HepG2 (cell line): Measurements from ENCODE around the gene CAMSAP1. TPM values are rescaled to one million over a fixed set of nuclear protein-coding genes. Genes with fewer than 3 reads are reported as not detected.

Experiments used
- ATAC-seq: fragments of 200-7000 bp; cut with Tn5 transposase; 3 replicates; pipeline ENCODE4 v1.9.1; 2020; ENCODE audit warnings: mild to moderate bottlenecking, moderate library complexity
- BruUV-seq: library from RNA; stranded (reverse); fragments of 400-500 nt; replicated peaks from 2 replicates; lab custom pipeline; 2021; lab: Mats Ljungman, UMichigan
- CTCF ChIA-PET: fragments of 300-600 bp; formaldehyde crosslinking; extraction: SDS; loops from one replicate; lab custom pipeline; 2021; ENCODE audit warnings: low total read pairs, inconsistent platforms, low intra/inter-chr PET ratio; lab: Yijun Ruan, JAX
- POLR2A ChIA-PET: fragments of 350-600 bp; sonication (Branson Sonifier 250); formaldehyde crosslinking; loops from one replicate; lab custom pipeline; 2020; ENCODE audit warnings: antibody characterized with exemption, inconsistent platforms; lab: Yijun Ruan, JAX
- DNase-seq: peaks from one replicate; pipeline ENCODE4 v3.0.0-alpha.2; 2015; ENCODE audit warnings: low spot score
- FAIRE-seq: peaks from 3 replicates; lab custom pipeline; 2011; peaks lifted over from hg19 to GRCh38; lab: Jason Lieb, UNC
- H2AFZ ChIP-seq: one replicate; pipeline ENCODE4 v1.6.1; 2011; ENCODE audit warnings: low read length, inconsistent platforms
- H3K27ac ChIP-seq: fragments of 300-600 bp; 3 replicates; pipeline ENCODE4 v1.8.0; 2011; ENCODE audit warnings: mixed run types, mild to moderate bottlenecking, mixed read lengths, low read length, inconsistent platforms; ENCODE audit not compliant: insufficient read depth; ENCODE audit errors: extremely low read length
- H3K27me3 ChIP-seq, 2 experiments: fragments of 200-600 bp in 1 of 2; 2 replicates in 1 of 2; 3 replicates in 1 of 2; pipeline versions ENCODE4 v1.6.0 to v1.8.0; 2011; ENCODE audit warnings: low read length in 2 of 2, mild to moderate bottlenecking in 2 of 2, moderate library complexity in 2 of 2, inconsistent platforms in 1 of 2; ENCODE audit not compliant: insufficient read depth in 2 of 2, control insufficient read depth in 1 of 2
- H3K36me3 ChIP-seq, 2 experiments: fragments of 200-600 bp in 1 of 2; replicated peaks in 1 of 2; 2 replicates in 1 of 2; 3 replicates in 1 of 2; pipeline versions ENCODE4 v1.5.1 to v1.8.0; 2011; ENCODE audit warnings: low read length in 2 of 2, inconsistent platforms in 1 of 2; ENCODE audit not compliant: insufficient read depth in 2 of 2, control insufficient read depth in 1 of 2
- H3K4me1 ChIP-seq: 2 replicates; pipeline ENCODE4 v1.5.1; 2012; ENCODE audit warnings: low read length, inconsistent platforms; ENCODE audit not compliant: insufficient read depth
- H3K4me2 ChIP-seq: 2 replicates; pipeline ENCODE4 v1.6.0; 2011; ENCODE audit warnings: low read depth, low read length, inconsistent platforms
- H3K4me3 ChIP-seq, 3 experiments: fragments of 200-600 bp in 1 of 3; sonication (generic), shearing (Covaris generic) in 1 of 3; replicated peaks in 1 of 3; 2 replicates each; pipeline ENCODE4 v1.5.1; 2011 to 2016; ENCODE audit warnings: low read length in 3 of 3, inconsistent platforms in 2 of 3, low read depth in 2 of 3, mild to moderate bottlenecking in 2 of 3, control low read depth in 1 of 3, mixed read lengths in 1 of 3; ENCODE audit not compliant: insufficient read depth in 1 of 3
- H3K79me2 ChIP-seq: one replicate; pipeline ENCODE4 v1.6.1; 2011; ENCODE audit warnings: low read length, inconsistent platforms; ENCODE audit not compliant: insufficient read depth
- H3K9ac ChIP-seq: 2 replicates; pipeline ENCODE4 v1.6.0; 2011; ENCODE audit warnings: mild to moderate bottlenecking, low read depth, low read length, inconsistent platforms; ENCODE audit not compliant: insufficient read depth
- H3K9me3 ChIP-seq: 2 replicates; pipeline ENCODE4 v1.5.1; 2012; ENCODE audit warnings: mild to moderate bottlenecking, low read length
- H4K20me1 ChIP-seq: 2 replicates; pipeline ENCODE4 v1.6.0; 2011; ENCODE audit warnings: inconsistent platforms, mild to moderate bottlenecking, low read length, moderate library complexity; ENCODE audit not compliant: insufficient read depth
- BRD4 ChIP-seq: sonication (generic); formaldehyde crosslinking; IDR thresholded peaks from 2 replicates; pipeline ENCODE4 v1.4.0; 2020; ENCODE audit warnings: missing genetic modification reagents
- CBFB ChIP-seq: sonication (generic); formaldehyde crosslinking; IDR thresholded peaks from 2 replicates; pipeline ENCODE4 v1.4.0; 2020; ENCODE audit warnings: missing genetic modification reagents
- CCDC6 ChIP-seq: sonication (generic); formaldehyde crosslinking; IDR thresholded peaks from 2 replicates; pipeline ENCODE4 v1.8.1; 2022; ENCODE audit warnings: mild to moderate bottlenecking, missing genetic modification reagents, moderate library complexity
- FLYWCH1 ChIP-seq: sonication (generic); formaldehyde crosslinking; IDR thresholded peaks from 2 replicates; pipeline ENCODE4 v1.8.1; 2023; ENCODE audit warnings: mild to moderate bottlenecking, missing genetic modification reagents
- GABPA ChIP-seq, 2 experiments: IDR thresholded peaks; 2 replicates each; pipeline ENCODE4 v1.6.1; 2011 to 2016; ENCODE audit warnings: low read depth in 2 of 2, low read length in 1 of 2, missing biosample characterization in 1 of 2, missing genetic modification characterization in 1 of 2
- GPN1 ChIP-seq: sonication (generic); formaldehyde crosslinking; IDR thresholded peaks from 2 replicates; pipeline ENCODE4 v1.5.1; 2020; ENCODE audit warnings: missing genetic modification reagents, borderline replicate concordance
- HIVEP1 ChIP-seq: sonication (generic); formaldehyde crosslinking; IDR thresholded peaks from 2 replicates; pipeline ENCODE4 v1.4.0; 2020; ENCODE audit warnings: mild to moderate bottlenecking, missing genetic modification reagents
- KLF11 ChIP-seq: IDR thresholded peaks from 2 replicates; pipeline ENCODE4 v1.6.1; 2016; ENCODE audit warnings: missing compliant biosample characterization
- KMT2A ChIP-seq: sonication (generic); formaldehyde crosslinking; IDR thresholded peaks from 2 replicates; pipeline ENCODE4 v1.4.0; 2020; ENCODE audit warnings: missing genetic modification reagents
- MYC ChIP-seq: sonication (generic); formaldehyde crosslinking; IDR thresholded peaks from 2 replicates; pipeline ENCODE4 v1.9.0; 2021; ENCODE audit warnings: missing genetic modification reagents, borderline replicate concordance
- NCOR1 ChIP-seq: fragments of 200-600 bp; sonication (generic); IDR thresholded peaks from 2 replicates; pipeline ENCODE4 v1.7.0; 2017; ENCODE audit warnings: antibody characterized with exemption, low read length, borderline replicate concordance
- NFRKB ChIP-seq: fragments of 450-650 bp; IDR thresholded peaks from 2 replicates; pipeline ENCODE4 v1.6.1; 2017
- NFYB ChIP-seq: sonication (generic); formaldehyde crosslinking; IDR thresholded peaks from 2 replicates; pipeline ENCODE4 v1.4.0; 2020; ENCODE audit warnings: missing genetic modification reagents
- NR2C2 ChIP-seq: sonication (generic); formaldehyde crosslinking; IDR thresholded peaks from 2 replicates; pipeline ENCODE4 v1.4.0; 2020; ENCODE audit warnings: missing genetic modification reagents, mild to moderate bottlenecking, moderate library complexity, borderline replicate concordance
- SNRNP70 ChIP-seq: fragments of 200-400 bp; formaldehyde crosslinking; IDR thresholded peaks from 2 replicates; pipeline ENCODE4 v1.6.1; 2017; ENCODE audit warnings: mild to moderate bottlenecking, low read depth, low read length, moderate library complexity
- TOE1 ChIP-seq: sonication (generic); formaldehyde crosslinking; IDR thresholded peaks from 2 replicates; pipeline ENCODE4 v1.4.0; 2020; ENCODE audit warnings: mild to moderate bottlenecking, missing genetic modification reagents
- ZNF510 ChIP-seq: sonication (generic); formaldehyde crosslinking; IDR thresholded peaks from 2 replicates; pipeline ENCODE4 v1.4.0; 2020; ENCODE audit warnings: low read depth, mild to moderate bottlenecking, missing genetic modification reagents
- ZNF629 ChIP-seq: sonication (generic); formaldehyde crosslinking; conservative IDR thresholded peaks from 2 replicates; pipeline ENCODE4 v1.5.0; 2020; ENCODE audit warnings: missing genetic modification reagents
- ZNF878 ChIP-seq: sonication (generic); formaldehyde crosslinking; IDR thresholded peaks from 2 replicates; pipeline ENCODE4 v1.8.1; 2023; ENCODE audit warnings: mild to moderate bottlenecking, missing genetic modification reagents, moderate library complexity
- WGBS: methylation state at CpG from one replicate; pipeline ENCODE4 v1.1.6; 2017; ENCODE audit warnings: low lambda C conversion rate; 5-methylcytosine and 5-hydroxymethylcytosine counted together
- in situ Hi-C: cut with HindIII; loops from 2 replicates; pipeline ENCODE4 v1.10.0; 2017; ENCODE audit warnings: low pct_unique_long_range_greater_than_20kb; ENCODE audit not compliant: extremely low pct_ligation_motif_present
- intact Hi-C: fragments of 100-400 bp; cut with micrococcal nuclease; formaldehyde crosslinking; loops from one replicate; pipeline ENCODE4 v1.10.0; 2022; ENCODE audit not compliant: unreplicated experiment
- polyA plus RNA-seq, 8 experiments: library from polyadenylated mRNA; depleted of rRNA in 3 of 8; stranded (reverse) in 7 of 8; unstranded in 1 of 8; fragments of >200 nt; fragmentation: Illumina TruSeq in 4 of 8; extraction: Trizol in 4 of 8; gene quantifications; 2 replicates each; pipeline versions ENCODE4 v1.2.1 to v1.2.3, GENCODE V29; 2011 to 2016; ENCODE audit warnings: low read depth in 4 of 8, missing spikeins in 1 of 8, mixed read lengths in 1 of 8; ENCODE audit not compliant: insufficient read depth in 1 of 8
- total RNA-seq, 5 experiments: library from RNA; depleted of rRNA; stranded (reverse); fragments of >200 nt; fragmentation: Illumina TruSeq; extraction: Trizol; gene quantifications; 2 replicates each; pipeline ENCODE4 v1.2.3, GENCODE V29; 2016; ENCODE audit warnings: low read depth in 1 of 5
- TF ChIP-seq, protein P1 (sequence below): sonication (generic); formaldehyde crosslinking; IDR thresholded peaks from 2 replicates; pipeline ENCODE4 v1.4.0; 2020; ENCODE audit warnings: missing genetic modification reagents, mild to moderate bottlenecking, borderline replicate concordance
- TF ChIP-seq, protein P2 (sequence below): sonication (generic); formaldehyde crosslinking; IDR thresholded peaks from 2 replicates; pipeline ENCODE4 v1.4.0; 2020; ENCODE audit warnings: missing genetic modification reagents, low read depth, mild to moderate bottlenecking, borderline replicate concordance
- TF ChIP-seq, protein P3 (sequence below): IDR thresholded peaks from 2 replicates; pipeline ENCODE4 v1.6.1; 2016; ENCODE audit warnings: missing compliant biosample characterization, missing genetic modification reagents, borderline replicate concordance

Gene CAMSAP1
- total and polyA plus RNA-seq, 2 of the 13 experiments (the other 11 are each of a cell fraction or from before 2014, with no cell fraction given), result 3.8 to 12.4 TPM

DNA sequence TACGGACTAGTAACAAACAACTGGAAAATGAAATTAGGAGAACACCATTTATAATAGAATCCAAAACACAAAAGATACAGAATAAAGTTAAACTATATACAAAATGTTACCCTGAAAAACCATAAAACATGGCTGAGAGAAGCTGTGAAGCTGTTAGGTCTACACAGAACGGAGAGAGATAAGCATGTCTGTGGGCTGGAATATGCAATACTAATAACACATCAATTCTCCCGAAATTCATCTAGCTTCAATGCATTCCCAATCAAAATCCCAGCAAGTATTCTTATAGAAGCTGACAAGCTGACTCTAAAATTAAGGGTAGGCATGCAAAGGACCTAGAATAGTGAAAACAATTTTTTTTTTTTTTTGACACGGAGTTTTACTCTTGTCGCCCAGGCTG lies 32.5 kb downstream of the CAMSAP1 start (continued):
- TF ChIP-seq, protein P1, sequence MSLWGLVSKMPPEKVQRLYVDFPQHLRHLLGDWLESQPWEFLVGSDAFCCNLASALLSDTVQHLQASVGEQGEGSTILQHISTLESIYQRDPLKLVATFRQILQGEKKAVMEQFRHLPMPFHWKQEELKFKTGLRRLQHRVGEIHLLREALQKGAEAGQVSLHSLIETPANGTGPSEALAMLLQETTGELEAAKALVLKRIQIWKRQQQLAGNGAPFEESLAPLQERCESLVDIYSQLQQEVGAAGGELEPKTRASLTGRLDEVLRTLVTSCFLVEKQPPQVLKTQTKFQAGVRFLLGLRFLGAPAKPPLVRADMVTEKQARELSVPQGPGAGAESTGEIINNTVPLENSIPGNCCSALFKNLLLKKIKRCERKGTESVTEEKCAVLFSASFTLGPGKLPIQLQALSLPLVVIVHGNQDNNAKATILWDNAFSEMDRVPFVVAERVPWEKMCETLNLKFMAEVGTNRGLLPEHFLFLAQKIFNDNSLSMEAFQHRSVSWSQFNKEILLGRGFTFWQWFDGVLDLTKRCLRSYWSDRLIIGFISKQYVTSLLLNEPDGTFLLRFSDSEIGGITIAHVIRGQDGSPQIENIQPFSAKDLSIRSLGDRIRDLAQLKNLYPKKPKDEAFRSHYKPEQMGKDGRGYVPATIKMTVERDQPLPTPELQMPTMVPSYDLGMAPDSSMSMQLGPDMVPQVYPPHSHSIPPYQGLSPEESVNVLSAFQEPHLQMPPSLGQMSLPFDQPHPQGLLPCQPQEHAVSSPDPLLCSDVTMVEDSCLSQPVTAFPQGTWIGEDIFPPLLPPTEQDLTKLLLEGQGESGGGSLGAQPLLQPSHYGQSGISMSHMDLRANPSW (CRISPR knock-in tag), result no peak
- no peak for TF ChIP-seq KLF11
- no peak for TF ChIP-seq NR2C2 (CRISPR knock-in tag)
- no peak for TF ChIP-seq BRD4 (CRISPR knock-in tag)
- TF ChIP-seq MYC (CRISPR knock-in tag), result no peak
- no peak for TF ChIP-seq ZNF629 (CRISPR knock-in tag)
- TF ChIP-seq GABPA (IDR thresholded peaks at IDR 0.05; ENCODE audit: low read depth, low read length), result no peak
- TF ChIP-seq GABPA (CRISPR knock-in tag; IDR thresholded peaks at IDR 0.05; ENCODE audit: low read depth), result no peak
- TF ChIP-seq, all 625 proteins: peak for 0

DNA sequence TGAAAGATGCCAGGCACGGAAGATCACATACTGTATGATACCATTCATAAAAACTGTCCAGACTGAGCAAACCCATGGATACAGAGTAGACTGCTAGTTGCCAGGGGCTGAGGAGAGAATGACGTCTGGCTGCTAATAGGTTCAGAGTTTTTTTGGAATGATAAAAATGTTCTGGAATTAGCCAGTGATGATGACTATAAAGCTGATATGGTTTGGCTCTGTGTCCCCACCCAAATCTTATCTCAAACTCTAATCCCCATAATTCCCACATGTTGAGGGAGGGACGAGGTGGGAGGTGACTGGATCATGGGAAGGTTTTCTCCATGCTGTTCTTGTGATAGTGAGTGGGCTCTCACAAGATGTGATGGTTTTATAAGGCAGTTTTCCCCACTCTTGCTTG lies 37.4 kb downstream of the CAMSAP1 start:
- CTCF ChIA-PET, result no interaction called here
- in situ Hi-C loops, result loop anchor here (10.0 kb wide), 1 partner anchor 255 kb away; no protein-coding TSS in a partner anchor
- intact Hi-C loops, result no loop called here
- no peak for TF ChIP-seq ZNF878
- no peak for TF ChIP-seq SNRNP70
- no peak for TF ChIP-seq KMT2A (CRISPR knock-in tag)
- TF ChIP-seq GPN1 (CRISPR knock-in tag), result no peak
- TF ChIP-seq HIVEP1, result no peak
- TF ChIP-seq NFRKB, result no peak
- TF ChIP-seq TOE1 (CRISPR knock-in tag), result no peak
- no peak for TF ChIP-seq NFYB (CRISPR knock-in tag)
- no peak for TF ChIP-seq CBFB (CRISPR knock-in tag)
- no peak for TF ChIP-seq CCDC6 (CRISPR knock-in tag)
- no peak for TF ChIP-seq NCOR1
- TF ChIP-seq, protein P2, sequence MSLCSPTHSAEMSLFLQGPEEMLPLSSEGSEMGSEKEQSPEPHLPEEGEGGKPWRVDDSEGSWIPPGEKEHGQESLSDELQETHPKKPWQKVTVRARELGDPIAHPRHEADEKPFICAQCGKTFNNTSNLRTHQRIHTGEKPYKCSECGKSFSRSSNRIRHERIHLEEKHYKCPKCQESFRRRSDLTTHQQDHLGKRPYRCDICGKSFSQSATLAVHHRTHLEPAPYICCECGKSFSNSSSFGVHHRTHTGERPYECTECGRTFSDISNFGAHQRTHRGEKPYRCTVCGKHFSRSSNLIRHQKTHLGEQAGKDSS, result no peak
- no peak for TF ChIP-seq ZNF510 (CRISPR knock-in tag)
- no peak for TF ChIP-seq FLYWCH1
- TF ChIP-seq, protein P3, sequence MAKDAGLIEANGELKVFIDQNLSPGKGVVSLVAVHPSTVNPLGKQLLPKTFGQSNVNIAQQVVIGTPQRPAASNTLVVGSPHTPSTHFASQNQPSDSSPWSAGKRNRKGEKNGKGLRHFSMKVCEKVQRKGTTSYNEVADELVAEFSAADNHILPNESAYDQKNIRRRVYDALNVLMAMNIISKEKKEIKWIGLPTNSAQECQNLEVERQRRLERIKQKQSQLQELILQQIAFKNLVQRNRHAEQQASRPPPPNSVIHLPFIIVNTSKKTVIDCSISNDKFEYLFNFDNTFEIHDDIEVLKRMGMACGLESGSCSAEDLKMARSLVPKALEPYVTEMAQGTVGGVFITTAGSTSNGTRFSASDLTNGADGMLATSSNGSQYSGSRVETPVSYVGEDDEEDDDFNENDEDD (CRISPR knock-in tag), result no peak

More for the DNA sequence above, 37.4 kb downstream of the CAMSAP1 start:
- DNase-seq (no peak), ATAC-seq (no peak), FAIRE-seq (no peak)
- Histone ChIP-seq H3K36me3 (peaks cover 0 to 3% of the 10 kb centered on the region in 2 experiments; a peak in 2 of 5 replicates), H3K4me3 (no peak overlapping the region), H4K20me1 (peaks cover 7% of the 10 kb centered on the region; the same call in 1 of the 2 replicates), H3K9me3 (no peaks in the 10 kb centered on the region), H3K27ac (no peak overlapping the region), H3K79me2 (peaks cover 15% of the 10 kb centered on the region), H3K4me2 (no peak overlapping the region), H3K4me1 (no peaks in the 10 kb centered on the region), H3K9ac (no peak overlapping the region), H2AFZ (no peak overlapping the region), H3K27me3 (no peaks in the 10 kb centered on the region)
- no TSS peak for BruUV-seq
- WGBS, result 99% methylated on average over 3 of the region's 3 CpGs
- POLR2A ChIA-PET, result no interaction called here
